ENCODE measurements around the gene ST3GAL6.

DNA sequence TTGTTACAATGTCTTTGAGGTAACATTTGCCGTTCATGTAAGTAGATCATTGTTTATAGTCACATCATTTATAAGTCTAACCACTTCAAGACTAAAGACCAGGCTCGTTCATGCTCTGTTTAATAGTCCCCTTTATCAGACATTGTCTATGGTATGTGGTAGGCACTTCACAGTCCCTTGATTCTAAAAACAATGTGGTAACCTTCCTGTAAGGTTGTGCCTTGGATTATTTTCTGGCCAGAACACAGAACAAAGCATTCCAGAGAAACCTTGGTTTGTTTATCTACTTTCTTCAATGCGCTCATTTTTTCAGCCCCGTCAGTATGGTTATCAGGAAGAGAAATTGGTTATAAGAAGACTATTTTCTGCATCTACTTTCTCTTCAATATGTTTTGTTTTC lies 16.3 kb upstream of the ST3GAL6 start:
- no peak for TF ChIP-seq POLR2A (IDR thresholded peaks at IDR 0.05; ENCODE audit: low read depth, low read length)
- TF ChIP-seq PKNOX1 (IDR thresholded peaks at IDR 0.05): no peak
- TF ChIP-seq SIX5 (IDR thresholded peaks at IDR 0.05; ENCODE audit: low read depth, low read length, severe bottlenecking): no peak
- TF ChIP-seq CTCF (IDR thresholded peaks at IDR 0.05 in 2 of 3, conservative IDR thresholded peaks at IDR 0.05 in 1 of 3; ENCODE audit: control insufficient read depth in 2 of 3, extremely low read depth in 1 of 3, insufficient read depth in 1 of 3, low read depth in 3 of 3, low read length in 3 of 3): no peak
- no peak for TF ChIP-seq NR2C1 (IDR thresholded peaks at IDR 0.05)
- TF ChIP-seq SREBF2 (IDR thresholded peaks at IDR 0.05; ENCODE audit: low read length): no peak
- TF ChIP-seq CBX3 (IDR thresholded peaks at IDR 0.05; ENCODE audit: borderline replicate concordance, low read depth): no peak
- no peak for TF ChIP-seq NR2C2 (IDR thresholded peaks at IDR 0.05; ENCODE audit: borderline replicate concordance, control insufficient read depth, insufficient read length, low read depth)
- TF ChIP-seq EED (IDR thresholded peaks at IDR 0.05; ENCODE audit: low read depth): no peak
- no peak for TF ChIP-seq REST (IDR thresholded peaks at IDR 0.05; ENCODE audit: low read depth, low read length)
- no peak for TF ChIP-seq MAX (IDR thresholded peaks at IDR 0.05; ENCODE audit: low read depth, low read length)
